Kasumi-1 (cell line): ENCODE results near the gene FBN1.

Experiments
- DNase-seq, 2 experiments: peaks; one replicate each; lab custom pipeline; 2025; lab: John Stamatoyannopoulos, UW

Gene FBN1

DNA sequence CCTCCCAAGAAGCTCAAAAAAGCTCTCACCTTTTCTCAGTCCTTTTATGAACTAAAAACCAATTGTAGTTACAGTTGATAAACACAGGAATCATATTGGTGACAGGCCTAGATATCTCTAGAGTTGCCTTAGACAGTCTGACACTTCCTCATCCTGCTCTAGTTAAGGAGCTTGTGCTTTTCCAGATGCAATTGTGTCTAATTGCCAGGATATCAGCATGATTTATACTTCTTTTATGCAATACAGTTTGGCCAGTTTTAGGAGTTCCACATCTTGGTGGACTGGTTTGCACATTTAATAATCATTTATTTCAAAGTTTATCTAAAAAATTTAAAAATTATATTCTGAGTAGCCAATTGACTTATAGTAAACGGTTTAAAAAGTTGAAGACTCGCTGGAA, 218.6 kb downstream of the FBN1 start:
- no peak for DNase-seq

DNA sequence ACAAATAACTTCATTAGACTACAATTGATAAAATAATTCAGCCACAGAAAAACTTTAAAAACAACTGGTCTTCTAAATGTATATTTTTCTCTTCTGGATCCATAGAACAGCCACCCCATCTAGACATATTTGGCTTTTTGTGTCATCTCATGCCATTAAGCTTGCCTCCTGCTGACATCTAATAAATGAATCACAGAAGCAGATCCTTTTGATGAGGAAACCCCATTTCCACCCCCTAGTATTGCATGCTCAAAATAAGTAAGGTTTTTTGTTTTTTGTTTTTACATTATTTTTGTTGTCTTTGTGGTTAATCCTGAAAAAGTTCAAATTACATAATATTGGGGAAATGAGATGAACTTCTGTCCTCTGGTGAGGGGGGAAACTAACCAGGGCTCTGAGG, 219.5 kb downstream of the FBN1 start:
- DNase-seq: no peak

DNA sequence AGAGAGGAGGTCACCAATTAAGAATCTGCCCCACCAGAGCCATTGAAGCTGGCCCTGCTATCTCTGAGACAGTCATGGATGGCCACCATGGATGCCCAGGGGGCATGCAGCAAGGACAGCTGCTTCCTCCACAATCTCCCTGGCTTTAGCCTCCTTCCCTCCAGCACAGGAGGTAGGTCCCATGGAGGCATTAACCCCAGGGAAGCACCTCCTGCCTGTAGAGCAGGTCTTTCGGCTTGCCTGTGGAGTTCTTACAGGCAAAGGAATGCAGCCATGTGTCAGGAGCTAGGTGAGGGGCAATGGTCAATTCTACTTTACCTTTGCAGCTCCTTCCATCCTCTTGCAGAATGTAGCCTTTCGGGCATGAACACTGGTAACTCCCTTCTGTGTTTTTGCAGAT, 220.5 kb downstream of the FBN1 start:
- DNase-seq: no peak

DNA sequence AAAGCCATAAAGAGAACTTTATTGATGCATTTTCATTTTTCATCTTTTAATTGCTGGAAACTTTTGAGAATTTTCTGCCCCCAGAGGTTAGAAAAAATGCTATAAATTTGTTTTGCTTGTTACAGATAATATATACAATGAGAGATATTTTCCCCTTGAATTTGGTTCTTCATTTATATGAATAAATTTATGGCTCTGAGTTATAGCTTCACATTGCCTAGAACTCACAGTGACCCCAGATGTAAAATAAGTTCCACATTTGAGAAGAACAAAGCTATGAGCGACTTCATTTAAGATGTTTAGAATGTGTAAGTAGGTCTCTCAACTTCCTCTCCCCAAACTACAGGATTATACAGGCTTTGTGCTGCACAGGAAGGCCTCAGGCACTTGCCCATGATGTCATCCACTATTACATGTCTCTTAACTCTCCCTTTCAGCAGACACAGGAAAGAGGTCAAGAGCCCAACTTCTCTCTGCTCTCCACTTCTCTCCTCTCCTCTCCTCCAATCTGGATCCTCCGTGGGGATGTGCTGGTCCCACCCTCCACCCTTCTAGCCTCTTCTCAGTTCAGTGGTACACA, 221.5 kb downstream of the FBN1 start:
- no peak for DNase-seq

DNA sequence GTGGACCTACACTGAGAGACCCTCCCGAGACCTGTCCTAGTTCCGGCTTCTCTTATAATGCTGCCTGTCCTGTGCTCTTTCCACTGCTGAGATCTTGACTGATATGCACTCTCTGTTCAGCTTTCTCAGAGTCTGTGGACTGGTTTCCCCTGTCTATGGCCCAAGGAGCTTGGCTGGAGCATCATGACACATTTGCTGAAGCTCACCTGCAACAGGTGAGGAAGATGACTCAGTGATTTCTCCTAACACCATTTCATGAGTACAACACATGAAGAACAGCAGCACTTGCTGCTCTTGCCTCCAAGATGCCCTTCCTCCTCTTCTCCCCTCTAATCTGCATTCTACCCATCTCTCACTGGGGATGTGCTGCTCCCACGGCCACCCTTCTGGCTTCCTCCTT, 222.2 kb downstream of the FBN1 start:
- no peak for DNase-seq

DNA sequence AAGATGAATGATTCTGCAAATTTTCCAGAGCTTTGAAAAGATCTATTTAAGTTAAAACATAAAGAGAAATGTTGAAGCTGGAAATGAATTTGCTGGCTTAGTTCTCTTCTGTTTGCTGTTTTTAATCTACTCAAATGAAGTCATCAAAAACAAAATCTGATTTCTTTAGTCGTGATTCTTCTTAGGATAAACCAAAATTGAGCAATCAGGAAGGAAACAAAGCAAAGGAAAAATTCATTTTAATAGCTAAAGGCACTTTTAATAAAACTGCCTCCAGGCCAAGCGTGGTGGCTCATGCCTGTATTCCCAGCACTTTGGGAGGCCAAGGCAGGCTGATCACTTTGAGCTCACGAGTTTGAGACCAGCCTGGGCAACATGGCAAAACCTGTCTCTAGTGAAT, 223.1 kb downstream of the FBN1 start:
- no peak for DNase-seq

DNA sequence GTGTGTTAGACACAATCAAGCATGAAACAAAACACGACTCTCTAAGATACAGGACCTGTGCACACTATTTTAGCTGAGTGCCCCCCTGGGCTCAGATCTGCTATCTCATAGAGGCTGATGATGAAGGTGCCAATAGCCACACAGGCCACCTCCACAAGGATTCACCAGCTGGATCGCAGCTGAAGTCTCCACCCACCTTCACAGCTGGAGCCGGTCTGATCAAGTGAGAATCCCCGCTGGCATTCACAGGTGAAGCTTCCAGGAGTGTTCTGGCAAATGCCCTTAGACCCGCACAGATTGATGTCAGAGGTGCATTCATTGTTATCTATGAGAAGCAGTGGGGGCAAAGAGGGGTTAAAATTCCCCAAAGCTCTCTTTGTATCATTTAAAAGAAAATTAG, 224.1 kb downstream of the FBN1 start:
- no peak for DNase-seq

DNA sequence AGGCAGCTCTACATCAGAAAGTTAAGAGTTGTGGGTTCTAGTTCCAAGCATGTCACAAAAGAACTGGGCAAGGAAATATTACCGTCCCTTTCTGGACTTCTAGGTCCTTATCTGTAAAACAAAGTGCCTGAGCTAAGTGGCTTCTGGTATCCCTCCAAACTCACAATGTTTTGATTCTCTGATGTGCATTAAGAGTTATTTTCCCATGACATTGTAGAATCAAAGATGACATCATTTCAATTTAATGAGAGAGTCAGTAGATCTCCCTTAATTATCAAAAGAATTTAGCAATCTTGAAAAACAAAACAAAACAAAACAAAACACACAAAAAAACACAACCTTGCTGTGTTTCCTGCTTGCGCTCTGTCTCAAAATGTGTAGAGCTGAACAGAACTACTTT, 225.6 kb downstream of the FBN1 start:
- no peak for DNase-seq

DNA sequence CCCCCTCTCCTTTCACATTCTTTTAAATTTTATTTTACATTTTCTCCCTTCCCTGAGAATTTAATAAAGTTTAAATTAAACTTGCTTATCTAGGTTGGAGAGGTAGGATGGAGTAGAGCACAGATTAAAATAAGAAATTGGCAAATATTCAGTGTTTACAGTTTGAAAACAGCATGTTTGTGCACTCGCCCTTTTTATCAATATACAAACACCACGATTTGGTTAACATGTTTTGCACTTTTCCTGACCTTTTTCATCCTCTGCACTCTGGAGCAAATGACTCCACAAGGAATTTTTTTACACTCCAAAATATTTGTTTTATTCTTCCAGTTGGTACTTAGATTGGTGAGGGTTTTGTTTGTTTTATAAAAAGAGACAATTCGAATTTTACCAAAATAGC, 227.2 kb downstream of the FBN1 start:
- no peak for DNase-seq

DNA sequence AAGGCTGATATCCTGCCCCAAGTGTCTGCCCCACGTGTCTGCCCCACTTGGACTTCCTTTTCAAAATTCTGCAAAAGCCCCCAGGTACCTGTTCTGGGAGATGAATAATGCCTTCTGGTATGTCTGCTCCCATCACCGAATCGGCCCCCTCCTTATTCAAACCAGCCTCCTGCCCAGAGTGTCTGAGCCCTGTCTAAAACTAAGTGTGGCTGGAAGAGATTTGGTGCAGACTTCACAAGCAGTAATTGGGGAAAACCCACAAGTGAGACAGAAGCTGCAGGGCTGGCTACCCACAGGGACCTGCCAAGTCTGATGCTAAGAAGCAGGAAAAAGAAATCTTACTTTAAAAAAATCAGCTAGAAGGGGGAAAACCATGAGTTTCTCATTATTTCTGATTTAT, 229.2 kb downstream of the FBN1 start:
- DNase-seq: no peak

DNA sequence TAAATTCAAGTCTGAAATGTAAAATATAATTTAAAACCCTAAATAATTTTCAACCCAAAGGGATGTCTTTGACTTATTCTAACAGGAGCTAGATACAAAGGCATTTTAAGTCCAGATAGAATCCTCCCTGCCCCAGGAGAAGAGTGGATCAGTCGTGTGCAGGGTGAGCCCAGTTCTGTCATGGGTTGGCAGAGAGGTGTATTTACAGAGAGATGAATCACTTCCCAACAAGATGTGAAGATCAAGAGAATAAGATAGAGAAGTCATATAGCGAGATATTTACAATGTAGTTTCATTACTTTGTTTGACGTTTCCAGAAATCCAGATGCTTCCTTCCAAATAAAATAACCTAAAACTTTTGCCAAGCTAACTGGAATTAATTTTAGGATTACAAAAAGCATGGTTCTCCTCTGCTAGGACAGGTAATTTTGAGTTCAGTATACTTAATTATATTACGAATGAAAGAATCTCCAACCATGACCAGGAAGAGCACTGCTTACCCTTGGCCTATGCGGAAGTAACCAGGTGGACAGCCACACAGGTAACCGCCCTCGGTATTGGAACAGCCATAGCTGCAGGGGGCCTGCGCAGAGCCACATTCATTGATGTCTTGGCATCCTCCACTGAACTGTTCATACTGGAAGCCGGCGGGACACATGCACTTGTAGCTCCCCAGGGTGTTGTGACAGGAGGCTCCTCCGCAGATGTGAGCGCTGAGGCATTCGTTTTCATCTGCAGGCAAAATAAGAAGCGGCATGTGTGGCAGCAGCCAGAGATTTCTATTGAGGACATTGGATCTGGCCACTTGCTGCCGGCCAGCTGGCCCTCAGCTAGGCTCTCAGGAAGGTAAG, 230.2 kb downstream of the FBN1 start:
- no peak for DNase-seq

DNA sequence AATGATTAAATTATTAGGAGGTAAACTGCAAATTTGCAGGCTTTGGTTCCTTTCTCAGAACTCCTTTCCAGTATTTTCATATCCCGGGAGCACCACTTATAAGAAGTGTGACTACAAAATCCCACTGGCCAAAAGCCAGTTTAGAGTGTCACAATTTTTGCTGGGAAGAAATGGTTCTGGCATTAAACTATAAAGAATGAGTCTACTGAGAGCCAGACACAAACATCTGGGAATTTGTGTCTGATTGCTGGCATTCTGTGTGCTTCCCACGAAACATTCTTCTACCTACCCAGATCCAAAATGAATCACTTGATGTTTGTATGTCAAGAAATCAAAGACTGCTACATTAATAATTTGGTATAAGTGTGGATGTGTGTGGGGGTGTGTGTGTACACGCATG, 231.5 kb downstream of the FBN1 start:
- DNase-seq: no peak

DNA sequence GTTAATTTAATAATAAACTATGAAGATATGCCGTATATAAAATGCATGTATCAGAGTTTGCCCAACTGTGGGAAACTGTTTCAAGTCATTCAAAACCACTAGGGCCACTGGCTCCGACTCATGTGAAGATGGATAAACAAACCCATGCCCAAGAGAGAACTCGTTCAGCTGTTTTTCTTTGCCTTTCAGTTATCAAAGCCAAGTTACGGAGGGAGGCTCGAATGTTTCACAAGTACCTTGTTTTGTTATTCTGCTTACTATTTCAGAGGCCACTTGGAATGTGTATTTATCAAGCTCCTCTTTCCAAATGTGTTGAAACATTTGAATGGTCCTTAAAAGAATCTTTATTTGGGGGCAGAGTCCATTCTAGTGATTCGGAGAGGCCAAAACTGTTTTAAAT, 232.2 kb downstream of the FBN1 start:
- no peak for DNase-seq

DNA sequence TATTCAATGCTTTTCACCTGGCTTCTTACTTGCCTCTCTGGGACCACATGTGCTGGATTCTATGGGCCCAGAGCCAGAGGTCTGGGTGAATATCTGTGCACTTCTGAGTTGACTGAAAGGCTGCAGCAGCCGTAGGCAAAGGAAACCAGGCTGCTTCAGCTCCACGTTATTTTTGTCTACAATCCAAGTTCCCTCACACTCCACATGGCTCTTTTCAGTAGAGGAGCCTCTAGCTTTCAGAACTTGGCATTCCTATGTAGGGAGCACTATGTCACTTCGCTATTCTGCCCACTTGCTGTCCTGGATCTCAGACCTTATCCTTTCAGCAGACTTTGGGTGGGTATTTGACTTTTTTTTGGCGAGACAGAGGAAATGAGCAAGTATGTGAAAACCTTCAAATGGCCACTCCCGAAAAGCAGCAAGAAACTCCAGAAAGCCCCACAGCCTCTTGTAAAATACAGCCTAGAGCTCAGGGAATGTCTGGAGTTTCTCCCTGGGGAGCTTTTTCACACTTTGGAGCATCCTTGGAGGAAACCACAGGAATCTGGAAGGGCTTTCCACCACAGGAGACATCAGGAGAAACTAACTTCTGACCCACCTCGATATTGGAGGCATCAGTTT, 233.4 kb downstream of the FBN1 start:
- no peak for DNase-seq

DNA sequence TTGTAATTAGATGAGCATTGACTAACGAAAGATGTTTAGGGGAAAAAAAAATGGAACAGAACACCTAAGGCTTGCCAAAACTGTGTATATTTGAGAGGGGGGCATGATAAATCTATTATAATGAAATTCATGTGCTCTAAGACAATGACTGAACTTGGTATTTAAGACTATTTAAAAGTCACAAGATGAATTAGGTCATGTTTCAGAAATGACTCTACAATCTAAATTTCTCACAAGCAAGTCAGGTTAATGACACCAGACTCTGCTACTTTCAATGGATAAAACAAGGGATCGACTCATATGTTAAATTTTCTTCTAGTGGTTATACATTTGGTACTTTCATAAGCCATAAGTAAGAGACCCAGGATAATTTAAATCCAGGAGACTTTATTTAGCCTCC, 235.9 kb downstream of the FBN1 start:
- DNase-seq: no peak

DNA sequence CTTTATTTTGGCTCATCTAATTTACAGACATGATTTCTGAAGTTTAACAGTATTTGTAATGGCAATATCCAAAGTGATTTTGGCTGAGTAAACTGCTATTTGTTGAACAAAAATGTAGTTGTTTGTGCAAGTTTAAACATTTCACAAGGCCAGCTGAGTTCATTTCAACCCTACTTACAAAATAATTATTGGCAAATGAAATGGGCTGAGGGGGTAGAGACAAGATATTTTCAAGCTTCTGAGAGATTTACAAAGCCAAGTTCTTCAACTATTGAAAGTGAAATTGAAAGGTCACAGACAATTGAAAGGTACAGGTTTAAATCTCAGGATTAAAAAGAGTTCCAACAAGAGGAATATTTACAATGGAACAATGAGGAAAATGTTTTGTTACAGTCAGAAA, 237.2 kb downstream of the FBN1 start:
- DNase-seq: no peak

DNA sequence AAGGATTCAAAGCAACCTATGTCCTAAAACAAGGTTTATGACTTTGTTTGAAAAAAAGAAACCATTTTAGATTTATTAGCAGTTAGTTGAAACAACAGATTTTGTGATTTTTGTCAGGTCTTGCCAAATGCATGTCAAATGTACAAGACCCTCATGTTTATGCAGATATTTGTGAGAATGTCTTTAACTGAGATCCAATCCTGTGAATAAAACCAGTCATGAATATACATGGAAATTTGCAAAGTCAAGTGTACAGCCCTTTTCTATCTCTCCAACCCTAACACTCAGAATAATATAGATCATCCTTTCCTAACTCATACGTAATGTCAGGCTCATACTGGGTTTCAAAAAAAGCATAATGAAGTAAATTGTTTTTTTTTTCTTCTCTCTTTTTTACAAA, 237.9 kb downstream of the FBN1 start:
- no peak for DNase-seq

DNA sequence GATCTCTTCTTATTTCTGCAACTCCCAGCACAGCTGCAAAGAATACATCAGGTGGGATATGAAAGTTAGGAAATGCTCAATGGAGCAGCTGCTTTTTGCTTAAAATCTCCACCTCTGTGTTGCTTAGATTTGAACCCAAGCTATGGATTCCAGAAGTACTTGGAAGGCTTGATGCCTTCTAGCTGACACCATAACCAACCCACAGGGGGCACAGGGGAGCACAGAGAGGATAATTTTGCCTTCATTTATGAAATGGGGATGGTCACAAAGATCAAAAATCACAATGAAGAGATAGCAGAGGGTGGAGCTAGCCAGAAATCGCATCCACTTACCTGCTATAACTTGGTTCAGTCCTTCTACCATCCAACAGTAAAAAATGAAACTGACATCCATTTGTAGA, 238.6 kb downstream of the FBN1 start:
- DNase-seq: no peak

DNA sequence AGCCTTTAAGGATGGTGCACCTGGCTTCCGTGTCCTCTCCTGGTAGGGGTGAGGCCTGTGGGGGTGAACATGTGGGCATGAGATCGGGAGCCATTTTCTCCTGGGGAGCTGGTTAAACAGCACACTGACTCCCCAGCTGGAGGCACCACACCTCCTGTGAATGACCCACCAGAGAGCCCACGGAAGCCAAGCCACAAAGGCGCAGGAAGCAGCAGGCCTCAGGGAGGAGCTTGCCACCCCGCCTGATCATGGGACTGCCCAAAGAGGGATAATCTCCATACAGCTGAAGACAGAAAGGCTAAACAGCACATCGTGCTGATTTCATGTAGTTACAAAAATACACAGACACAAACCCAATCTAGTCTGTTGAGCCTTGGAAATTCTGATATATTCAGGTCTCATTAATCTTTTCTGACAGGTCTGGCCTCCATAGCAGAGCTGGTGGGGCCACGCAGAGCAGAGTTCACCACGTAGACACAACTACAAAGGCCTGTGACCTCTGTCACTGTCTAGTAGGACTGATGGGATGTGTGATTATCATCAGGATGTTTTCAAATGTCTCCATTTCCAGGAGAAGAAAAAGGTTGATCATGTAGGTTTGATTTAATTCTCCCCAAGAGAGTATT, 239.1 kb downstream of the FBN1 start:
- DNase-seq: no peak

DNA sequence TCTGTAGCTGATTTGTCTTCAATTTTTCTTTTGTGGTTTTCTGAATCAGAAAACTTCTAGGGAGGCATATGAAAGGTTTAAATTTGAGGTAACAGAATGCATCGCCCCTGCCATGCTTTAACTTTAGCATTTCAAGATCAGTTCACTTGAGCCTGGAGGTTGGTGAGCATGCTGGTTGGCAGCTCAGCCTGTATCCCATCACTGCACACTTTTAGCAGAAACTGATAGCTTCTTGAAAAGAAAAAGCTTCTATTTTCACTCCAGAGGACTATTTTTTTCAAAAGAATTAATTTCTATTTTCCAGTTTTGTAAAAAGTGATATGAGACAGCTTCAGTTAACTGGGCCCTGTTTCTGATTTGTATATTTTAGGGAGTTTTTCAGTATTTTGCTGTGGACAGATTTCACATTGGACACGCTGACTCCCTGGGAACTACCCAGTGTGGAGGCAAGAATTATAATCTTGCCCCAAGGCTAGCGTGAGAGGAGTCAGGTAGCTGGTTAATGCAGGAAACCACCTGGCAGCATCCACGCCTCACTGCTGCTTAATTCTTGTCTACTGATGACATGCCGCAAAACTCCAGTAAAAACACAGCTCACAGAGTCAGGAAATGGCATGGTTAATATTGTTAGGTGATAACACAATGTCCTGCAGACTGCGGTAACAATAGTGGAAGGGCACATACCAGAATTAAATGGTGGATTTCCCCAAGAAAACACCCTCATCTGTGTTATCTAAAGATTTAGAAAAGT, 242.9 kb downstream of the FBN1 start:
- DNase-seq: no peak

DNA sequence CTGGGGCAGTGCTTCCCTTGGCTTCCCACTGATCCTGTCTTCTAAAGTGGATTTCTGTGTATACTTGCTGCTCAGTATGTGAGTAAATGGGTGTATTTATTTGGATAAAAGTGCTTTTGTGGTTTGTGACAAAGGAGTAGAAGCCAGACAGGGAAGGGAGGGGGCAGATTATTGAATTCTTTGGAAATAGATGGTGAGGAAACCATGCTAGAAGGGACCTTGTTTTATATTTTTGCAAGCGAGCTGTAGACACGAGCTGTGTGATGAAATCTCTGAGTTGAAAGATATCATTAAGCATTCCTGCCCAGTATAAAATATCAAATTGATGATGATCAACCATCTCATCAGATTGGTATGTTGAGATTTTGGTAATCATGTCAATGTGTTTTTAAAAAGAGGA, 245.4 kb downstream of the FBN1 start:
- DNase-seq: no peak

DNA sequence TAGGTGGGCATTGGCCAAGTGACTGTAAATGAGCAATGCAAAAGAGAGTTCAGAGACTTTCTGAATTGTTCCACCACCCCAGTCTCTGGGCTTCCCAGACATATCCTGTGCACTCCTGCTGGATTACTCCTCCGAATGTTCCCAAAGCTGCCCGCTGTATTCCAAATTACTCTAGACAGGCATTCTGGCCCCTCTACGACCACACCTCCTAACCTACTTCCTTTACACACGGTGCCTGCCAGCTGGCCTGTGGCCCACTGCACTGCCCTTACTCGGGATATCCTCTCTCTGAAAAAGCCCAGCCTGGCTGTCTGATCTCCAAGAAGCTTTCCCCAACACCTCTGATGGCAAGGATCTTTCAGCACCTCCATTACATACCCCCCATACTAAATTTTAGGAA, 247.7 kb downstream of the FBN1 start:
- DNase-seq: no peak
